HepG2 (cell line): ENCODE data around the gene STAT6. TPM values are rescaled to one million over a fixed set of nuclear protein-coding genes. Genes with fewer than 3 reads are reported as not detected.

Experiments
- ATAC-seq: fragments of 200-7000 bp; cut with Tn5 transposase; 3 replicates; pipeline ENCODE4 v1.9.1; 2020; ENCODE audit warnings: mild to moderate bottlenecking, moderate library complexity
- BruUV-seq: library from RNA; stranded (reverse); fragments of 400-500 nt; replicated peaks from 2 replicates; lab custom pipeline; 2021; lab: Mats Ljungman, UMichigan
- CTCF ChIA-PET: fragments of 300-600 bp; formaldehyde crosslinking; extraction: SDS; loops from one replicate; lab custom pipeline; 2021; ENCODE audit warnings: low total read pairs, inconsistent platforms, low intra/inter-chr PET ratio; lab: Yijun Ruan, JAX
- POLR2A ChIA-PET: fragments of 350-600 bp; sonication (Branson Sonifier 250); formaldehyde crosslinking; loops from one replicate; lab custom pipeline; 2020; ENCODE audit warnings: antibody characterized with exemption, inconsistent platforms; lab: Yijun Ruan, JAX
- DNase-seq: peaks from one replicate; pipeline ENCODE4 v3.0.0-alpha.2; 2015; ENCODE audit warnings: low spot score
- FAIRE-seq: peaks from 3 replicates; lab custom pipeline; 2011; peaks lifted over from hg19 to GRCh38; lab: Jason Lieb, UNC
- H2AFZ ChIP-seq: one replicate; pipeline ENCODE4 v1.6.1; 2011; ENCODE audit warnings: low read length, inconsistent platforms
- H3K27ac ChIP-seq: fragments of 300-600 bp; 3 replicates; pipeline ENCODE4 v1.8.0; 2011; ENCODE audit warnings: mixed run types, mild to moderate bottlenecking, mixed read lengths, low read length, inconsistent platforms; ENCODE audit not compliant: insufficient read depth; ENCODE audit errors: extremely low read length
- H3K27me3 ChIP-seq, 2 experiments: fragments of 200-600 bp in 1 of 2; 2 replicates in 1 of 2; 3 replicates in 1 of 2; pipeline versions ENCODE4 v1.6.0 to v1.8.0; 2011; ENCODE audit warnings: low read length in 2 of 2, mild to moderate bottlenecking in 2 of 2, moderate library complexity in 2 of 2, inconsistent platforms in 1 of 2; ENCODE audit not compliant: insufficient read depth in 2 of 2, control insufficient read depth in 1 of 2
- H3K36me3 ChIP-seq, 2 experiments: fragments of 200-600 bp in 1 of 2; replicated peaks in 1 of 2; 2 replicates in 1 of 2; 3 replicates in 1 of 2; pipeline versions ENCODE4 v1.5.1 to v1.8.0; 2011; ENCODE audit warnings: low read length in 2 of 2, inconsistent platforms in 1 of 2; ENCODE audit not compliant: insufficient read depth in 2 of 2, control insufficient read depth in 1 of 2
- H3K4me1 ChIP-seq: 2 replicates; pipeline ENCODE4 v1.5.1; 2012; ENCODE audit warnings: low read length, inconsistent platforms; ENCODE audit not compliant: insufficient read depth
- H3K4me2 ChIP-seq: 2 replicates; pipeline ENCODE4 v1.6.0; 2011; ENCODE audit warnings: low read depth, low read length, inconsistent platforms
- H3K4me3 ChIP-seq, 3 experiments: fragments of 200-600 bp in 1 of 3; sonication (generic), shearing (Covaris generic) in 1 of 3; replicated peaks in 1 of 3; 2 replicates each; pipeline ENCODE4 v1.5.1; 2011 to 2016; ENCODE audit warnings: low read length in 3 of 3, inconsistent platforms in 2 of 3, low read depth in 2 of 3, mild to moderate bottlenecking in 2 of 3, control low read depth in 1 of 3, mixed read lengths in 1 of 3; ENCODE audit not compliant: insufficient read depth in 1 of 3
- H3K79me2 ChIP-seq: one replicate; pipeline ENCODE4 v1.6.1; 2011; ENCODE audit warnings: low read length, inconsistent platforms; ENCODE audit not compliant: insufficient read depth
- H3K9ac ChIP-seq: 2 replicates; pipeline ENCODE4 v1.6.0; 2011; ENCODE audit warnings: mild to moderate bottlenecking, low read depth, low read length, inconsistent platforms; ENCODE audit not compliant: insufficient read depth
- H3K9me3 ChIP-seq: 2 replicates; pipeline ENCODE4 v1.5.1; 2012; ENCODE audit warnings: mild to moderate bottlenecking, low read length
- H4K20me1 ChIP-seq: 2 replicates; pipeline ENCODE4 v1.6.0; 2011; ENCODE audit warnings: inconsistent platforms, mild to moderate bottlenecking, low read length, moderate library complexity; ENCODE audit not compliant: insufficient read depth
- CBX5 ChIP-seq: sonication (generic); formaldehyde crosslinking; IDR thresholded peaks from 2 replicates; pipeline ENCODE4 v1.4.0; 2020; ENCODE audit warnings: missing genetic modification reagents, borderline replicate concordance
- CEBPB ChIP-seq: IDR thresholded peaks from 2 replicates; pipeline ENCODE4 v1.6.1; 2011; ENCODE audit warnings: low read depth, low read length, improper control_type of control experiment, borderline replicate concordance
- CHCHD3 ChIP-seq: sonication (generic); formaldehyde crosslinking; IDR thresholded peaks from 2 replicates; pipeline ENCODE4 v1.8.0; 2022; ENCODE audit warnings: mild to moderate bottlenecking, missing genetic modification reagents, moderate library complexity
- LCORL ChIP-seq, 2 experiments: fragments of 450-650 bp in 1 of 2; sonication (generic) in 1 of 2; formaldehyde crosslinking in 1 of 2; IDR thresholded peaks; 2 replicates each; pipeline versions ENCODE4 v1.5.0 to v1.6.1; 2017 to 2020; ENCODE audit warnings: antibody characterized with exemption in 1 of 2, missing genetic modification reagents in 1 of 2
- MLLT10 ChIP-seq: sonication (generic); formaldehyde crosslinking; IDR thresholded peaks from 2 replicates; pipeline ENCODE4 v1.4.0; 2020; ENCODE audit warnings: missing genetic modification reagents
- NFIC ChIP-seq: IDR thresholded peaks from 2 replicates; pipeline ENCODE4 v1.6.1; 2012; ENCODE audit warnings: mild to moderate bottlenecking, low read length, inconsistent platforms
- RFXAP ChIP-seq: sonication (generic); formaldehyde crosslinking; IDR thresholded peaks from 2 replicates; pipeline ENCODE4 v1.4.0; 2020; ENCODE audit warnings: missing genetic modification reagents, borderline replicate concordance
- ZNF225 ChIP-seq: sonication (generic); formaldehyde crosslinking; IDR thresholded peaks from 2 replicates; pipeline ENCODE4 v1.4.0; 2020; ENCODE audit warnings: mild to moderate bottlenecking, missing genetic modification reagents
- ZNF253 ChIP-seq: sonication (generic); formaldehyde crosslinking; IDR thresholded peaks from 2 replicates; pipeline ENCODE4 v1.8.0; 2022; ENCODE audit warnings: mild to moderate bottlenecking, missing genetic modification reagents, borderline replicate concordance
- ZNF629 ChIP-seq: sonication (generic); formaldehyde crosslinking; conservative IDR thresholded peaks from 2 replicates; pipeline ENCODE4 v1.5.0; 2020; ENCODE audit warnings: missing genetic modification reagents
- WGBS: methylation state at CpG from one replicate; pipeline ENCODE4 v1.1.6; 2017; ENCODE audit warnings: low lambda C conversion rate; 5-methylcytosine and 5-hydroxymethylcytosine counted together
- in situ Hi-C: cut with HindIII; loops from 2 replicates; pipeline ENCODE4 v1.10.0; 2017; ENCODE audit warnings: low pct_unique_long_range_greater_than_20kb; ENCODE audit not compliant: extremely low pct_ligation_motif_present
- intact Hi-C: fragments of 100-400 bp; cut with micrococcal nuclease; formaldehyde crosslinking; loops from one replicate; pipeline ENCODE4 v1.10.0; 2022; ENCODE audit not compliant: unreplicated experiment
- polyA plus RNA-seq, 8 experiments: library from polyadenylated mRNA; depleted of rRNA in 3 of 8; stranded (reverse) in 7 of 8; unstranded in 1 of 8; fragments of >200 nt; fragmentation: Illumina TruSeq in 4 of 8; extraction: Trizol in 4 of 8; gene quantifications; 2 replicates each; pipeline versions ENCODE4 v1.2.1 to v1.2.3, GENCODE V29; 2011 to 2016; ENCODE audit warnings: low read depth in 4 of 8, missing spikeins in 1 of 8, mixed read lengths in 1 of 8; ENCODE audit not compliant: insufficient read depth in 1 of 8
- total RNA-seq, 5 experiments: library from RNA; depleted of rRNA; stranded (reverse); fragments of >200 nt; fragmentation: Illumina TruSeq; extraction: Trizol; gene quantifications; 2 replicates each; pipeline ENCODE4 v1.2.3, GENCODE V29; 2016; ENCODE audit warnings: low read depth in 1 of 5

The STAT6 gene
- total and polyA plus RNA-seq, 2 of the 13 experiments (the other 11 are each of a cell fraction or from before 2014, with no cell fraction given): 28.0 to 62.2 TPM

DNA sequence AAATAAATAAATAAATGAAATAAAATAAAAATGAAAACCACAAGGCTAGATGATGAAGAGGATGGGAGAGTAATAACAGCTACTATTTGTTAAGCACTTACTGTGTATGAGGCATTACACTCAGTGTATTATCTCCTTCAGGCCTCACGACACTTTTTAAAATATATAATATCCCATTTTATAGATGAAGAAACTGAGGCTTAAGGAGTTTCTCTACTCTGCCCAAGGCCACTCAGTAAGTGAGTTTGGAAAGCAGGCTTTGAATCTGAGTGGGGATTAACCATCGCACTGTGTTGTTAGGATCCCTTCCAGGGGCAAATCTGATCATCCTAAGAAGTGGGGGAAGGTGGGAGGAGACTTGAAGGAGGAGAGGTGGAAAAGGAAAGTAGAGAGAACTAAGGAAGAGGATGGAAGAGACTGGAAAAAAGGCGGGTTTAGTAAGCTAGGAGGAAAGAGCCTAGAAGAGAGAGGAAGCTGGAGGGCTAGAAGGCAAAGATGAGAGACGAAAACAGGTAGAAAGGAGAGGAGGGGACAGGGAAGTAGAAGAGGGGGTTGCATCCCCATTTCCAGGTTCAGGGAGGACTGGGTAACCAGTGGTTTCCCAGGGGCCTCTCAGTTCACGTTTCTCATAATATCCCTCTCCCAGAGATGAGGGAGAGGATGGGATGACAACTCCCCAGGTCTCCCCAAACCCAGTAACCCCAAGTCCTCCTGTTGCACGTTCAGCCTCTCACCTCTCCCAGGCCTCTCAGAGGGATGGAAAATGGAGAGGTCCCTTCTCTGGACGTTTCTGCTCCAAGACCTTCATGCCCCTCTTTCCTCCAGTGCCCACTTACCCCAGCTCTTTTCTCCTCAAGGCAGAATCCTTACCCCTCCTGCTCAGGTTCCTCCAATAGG, 1.7 kb downstream of the STAT6 start:
- no peak for DNase-seq
- no TSS peak for BruUV-seq
- POLR2A ChIA-PET: interaction anchor here (0.8 to 5.9 kb wide), 8 partner anchors 11 to 120 kb away, joined by 3 to 309 read pairs (median 104); partner anchors contain the start of genes LRP1, NAB2, NEMP1 and SHMT2
- peak overlapping the region; percentile 99 for H3K4me2 ChIP-seq
- FAIRE-seq: no peak
- peak overlapping the region; percentile 82 for H3K27ac ChIP-seq
- H4K20me1 ChIP-seq: no peaks in the 10 kb centered on the region
- in situ Hi-C loops (loop anchor here (5.0 kb wide), 2 partner anchors 37 to 102 kb away; partner anchors contain the start of gene ZBTB39), intact Hi-C loops (loop anchor here (2.0 kb wide), 1 partner anchor 21 kb away; the partner anchor contains the start of gene NAB2)
- peak overlapping the region in 2 of 3 experiments; percentile 72 to 91; a peak in 4 of 6 replicates for H3K4me3 ChIP-seq
- peaks cover 46% of the 10 kb centered on the region for H3K4me1 ChIP-seq
- H2AFZ ChIP-seq: no peak overlapping the region
- H3K36me3 ChIP-seq: peaks cover 7 to 12% of the 10 kb centered on the region in 2 experiments; a peak in 4 of 5 replicates
- H3K9ac ChIP-seq: peak overlapping the region; percentile 83; the same call in 1 of the 2 replicates
- no peaks in the 10 kb centered on the region; a peak in 1 of 5 replicates for H3K27me3 ChIP-seq
- TF ChIP-seq NFIC: no peak
- TF ChIP-seq ZNF629 (CRISPR knock-in tag): peak; percentile 81
- 77% methylated on average over 7 of the region's 7 CpGs for WGBS
- no peak for ATAC-seq
- H3K79me2 ChIP-seq: no peaks in the 10 kb centered on the region
- CTCF ChIA-PET: interaction anchor here (1.3 kb wide), 1 partner anchor 40 kb away, joined by 3 read pairs; no protein-coding TSS in a partner anchor
- no peaks in the 10 kb centered on the region for H3K9me3 ChIP-seq

DNA sequence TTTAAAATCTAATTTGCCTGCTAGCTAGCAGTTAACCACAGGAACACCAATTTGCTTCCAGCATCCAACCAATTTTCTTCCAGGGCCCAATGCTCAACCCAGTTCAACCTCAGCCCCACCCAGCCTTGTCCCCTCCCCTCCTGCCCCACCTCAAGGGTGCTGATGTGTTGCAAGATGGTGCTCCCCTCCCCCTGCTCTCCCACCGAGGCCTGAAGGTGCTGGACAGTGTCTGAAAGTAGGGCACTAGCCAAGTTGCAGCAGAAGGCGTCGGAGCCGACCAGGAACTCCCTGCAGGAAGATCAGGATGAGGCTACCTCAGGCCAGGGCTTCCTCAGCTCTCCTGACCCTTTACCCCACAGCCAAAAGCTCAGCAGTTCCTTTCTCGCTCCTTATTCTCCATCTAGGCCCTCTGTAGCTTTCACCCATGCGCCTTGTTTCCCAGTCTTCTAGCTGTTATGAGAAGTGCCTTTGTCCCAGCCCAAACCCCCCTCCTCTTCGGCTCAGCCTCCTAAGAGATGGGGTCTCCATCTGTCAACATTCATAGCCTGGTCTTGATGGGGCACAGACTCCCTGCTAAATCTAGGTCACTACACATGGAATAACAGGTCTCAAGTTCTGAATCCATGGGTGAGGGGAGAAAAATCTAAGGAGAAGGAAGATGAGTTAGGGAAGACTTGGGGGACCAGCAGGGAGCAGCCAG, 3.6 kb downstream of the STAT6 start:
- ChIA-PET CTCF (no interaction called here), POLR2A (interaction anchor here (1.4 to 5.9 kb wide), 3 partner anchors 10 to 19 kb away, joined by 3 to 184 read pairs (median 3); partner anchors contain the start of gene NAB2)
- no peak for TF ChIP-seq ZNF253
- TF ChIP-seq ZNF225 (CRISPR knock-in tag): no peak
- no peak for TF ChIP-seq CBX5 (CRISPR knock-in tag)
- TF ChIP-seq LCORL (IDR thresholded peaks at IDR 0.05): no peak
- TF ChIP-seq LCORL (CRISPR knock-in tag; IDR thresholded peaks at IDR 0.05): no peak
- no peak for TF ChIP-seq RFXAP (CRISPR knock-in tag)
- no peak for TF ChIP-seq MLLT10 (CRISPR knock-in tag)
- no peak for TF ChIP-seq CHCHD3 (CRISPR knock-in tag)
- TF ChIP-seq CEBPB: no peak
- Histone ChIP-seq H3K4me1 (peaks cover 43% of the 10 kb centered on the region), H3K9me3 (no peaks in the 10 kb centered on the region), H3K79me2 (no peaks in the 10 kb centered on the region), H3K4me3 (no peak overlapping the region), H3K4me2 (no peak overlapping the region), H3K36me3 (peaks cover 11 to 16% of the 10 kb centered on the region in 2 experiments; a peak in 4 of 5 replicates), H3K27me3 (no peaks in the 10 kb centered on the region; a peak in 1 of 5 replicates), H2AFZ (no peak overlapping the region), H4K20me1 (no peaks in the 10 kb centered on the region), H3K27ac (no peak overlapping the region), H3K9ac (no peak overlapping the region)
- FAIRE-seq (no peak), DNase-seq (no peak), ATAC-seq (no peak)
- in situ Hi-C loops: no loop called here
- intact Hi-C loops: no loop called here
- no TSS peak for BruUV-seq
- WGBS: 98% methylated on average over 3 of the region's 7 CpGs
